Measurements from ENCODE around the gene TIMP3.

Gene TIMP3

GRCh38 chr22:32830957-32831356 lies 29.5 kb downstream of the TIMP3 start:
- no peak for DNase-seq

- DNase-seq: no peak
Observed at GRCh38 chr22:32831584-32831983, 30.1 kb downstream of the TIMP3 start.

- DNase-seq: no peak
Observed at GRCh38 chr22:32832174-32832573, 30.7 kb downstream of the TIMP3 start.

GRCh38 chr22:32836280-32837123 lies 35.0 kb downstream of the TIMP3 start:
- no peak for DNase-seq

- DNase-seq: no peak
Observed at GRCh38 chr22:32837142-32837541, 35.6 kb downstream of the TIMP3 start.

- no peak for DNase-seq
Observed at GRCh38 chr22:32837803-32838202, 36.3 kb downstream of the TIMP3 start.

GRCh38 chr22:32839831-32840584 lies 38.5 kb downstream of the TIMP3 start:
- DNase-seq: no peak

- DNase-seq: no peak
Observed at GRCh38 chr22:32841175-32841574, 39.7 kb downstream of the TIMP3 start.

- no peak for DNase-seq
Observed at GRCh38 chr22:32842486-32842885, 41.0 kb downstream of the TIMP3 start.

GRCh38 chr22:32843300-32843699 lies 41.8 kb downstream of the TIMP3 start:
- no peak for DNase-seq

- DNase-seq: no peak
Observed at GRCh38 chr22:32844251-32844650, 42.7 kb downstream of the TIMP3 start.

- DNase-seq: no peak
Observed at GRCh38 chr22:32846780-32847491, 45.4 kb downstream of the TIMP3 start.

- no peak for DNase-seq
Observed at GRCh38 chr22:32848226-32848625, 46.7 kb downstream of the TIMP3 start.

GRCh38 chr22:32849501-32849900 lies 48.0 kb downstream of the TIMP3 start:
- DNase-seq: no peak

- no peak for DNase-seq
Observed at GRCh38 chr22:32850157-32850556, 48.7 kb downstream of the TIMP3 start.

- DNase-seq: no peak
Observed at GRCh38 chr22:32850591-32851517, 49.3 kb downstream of the TIMP3 start.

- no peak for DNase-seq
Observed at GRCh38 chr22:32852395-32853251, 51.1 kb downstream of the TIMP3 start.

- DNase-seq: no peak
Observed at GRCh38 chr22:32853662-32854061, 52.2 kb downstream of the TIMP3 start.

GRCh38 chr22:32854351-32854804 lies 52.9 kb downstream of the TIMP3 start:
- DNase-seq: no peak

- DNase-seq: no peak
Observed at GRCh38 chr22:32855045-32855756, 53.7 kb downstream of the TIMP3 start.
